GM12878 (cell line): Measurements from ENCODE around the gene GNG12. TPM values are rescaled to one million over a fixed set of nuclear protein-coding genes. Genes with fewer than 3 reads are reported as not detected.

ENCODE experiments used
- ATAC-seq: fragments of 200-7000 bp; cut with Tn5 transposase; 3 replicates; pipeline ENCODE4 v1.9.1; 2020; ENCODE audit warnings: mild to moderate bottlenecking, moderate library complexity
- BruUV-seq: library from RNA; stranded (reverse); fragments of 400-500 nt; replicated peaks from 2 replicates; lab custom pipeline; 2021; lab: Mats Ljungman, UMichigan
- CTCF ChIA-PET: fragments of 300-600 bp; sonication (Branson Sonifier 250); formaldehyde crosslinking; extraction: SDS; loops from one replicate; lab custom pipeline; 2021; ENCODE audit warnings: inconsistent platforms; lab: Yijun Ruan, JAX
- POLR2A ChIA-PET: fragments of 350-600 bp; formaldehyde crosslinking; extraction: SDS; loops from one replicate; lab custom pipeline; 2021; ENCODE audit warnings: inconsistent platforms; lab: Charles Lee
- RAD21 ChIA-PET: fragments of 300-600 bp; sonication (Branson Sonifier 250); formaldehyde crosslinking; loops from one replicate; lab custom pipeline; 2023; ENCODE audit warnings: antibody characterized with exemption; ENCODE audit not compliant: unreplicated experiment; lab: Charles Lee
- SMC1A ChIA-PET: fragments of 300-600 bp; sonication (Branson Sonifier 250); formaldehyde crosslinking; loops from one replicate; lab custom pipeline; 2023; ENCODE audit not compliant: unreplicated experiment, uncharacterized antibody; lab: Charles Lee
- DNase-seq: peaks from one replicate; pipeline ENCODE4 v3.0.0-alpha.2; 2011; ENCODE audit warnings: low read depth, low spot score
- FAIRE-seq: peaks from 3 replicates; lab custom pipeline; 2011; peaks lifted over from hg19 to GRCh38; lab: Jason Lieb, UNC
- H2AFZ ChIP-seq: 2 replicates; pipeline ENCODE4 v1.6.0; 2011; ENCODE audit warnings: low read depth, low read length, control low read depth; ENCODE audit not compliant: control insufficient read depth
- H3K27ac ChIP-seq: 2 replicates; pipeline ENCODE4 v1.5.1; 2011; ENCODE audit warnings: control low read depth; ENCODE audit not compliant: control insufficient read depth, insufficient read depth
- H3K27me3 ChIP-seq, 2 experiments: replicated peaks in 1 of 2; 2 replicates each; pipeline versions ENCODE4 v1.6.0 to v1.6.1; 2011; ENCODE audit warnings: low read length in 1 of 2; ENCODE audit not compliant: control insufficient read depth in 2 of 2, insufficient read depth in 2 of 2
- H3K36me3 ChIP-seq, 2 experiments: 2 replicates each; pipeline ENCODE4 v1.5.1; 2011; ENCODE audit warnings: low read length in 1 of 2; ENCODE audit not compliant: control insufficient read depth in 2 of 2, insufficient read depth in 2 of 2
- H3K4me1 ChIP-seq: 2 replicates; pipeline ENCODE4 v1.6.1; 2011; ENCODE audit warnings: mild to moderate bottlenecking, low read length, moderate library complexity, mixed read lengths; ENCODE audit not compliant: control insufficient read depth, insufficient read depth
- H3K4me2 ChIP-seq: 2 replicates; pipeline ENCODE4 v1.6.0; 2011; ENCODE audit warnings: control low read depth; ENCODE audit not compliant: control insufficient read depth, insufficient read depth
- H3K4me3 ChIP-seq: fragments of 200-600 bp; sonication (generic); 2 replicates; pipeline ENCODE4 v1.5.1; 2016
- H3K79me2 ChIP-seq: 2 replicates; pipeline ENCODE4 v1.6.0; 2011; ENCODE audit warnings: low read length; ENCODE audit not compliant: control insufficient read depth, insufficient read depth
- H3K9ac ChIP-seq: 2 replicates; pipeline ENCODE4 v1.8.0; 2011; ENCODE audit warnings: low read length, control low read depth, mixed read lengths; ENCODE audit not compliant: control insufficient read depth, insufficient read depth
- H3K9me3 ChIP-seq: replicated peaks from 3 replicates; pipeline ENCODE4 v1.5.1; 2011; ENCODE audit warnings: mild to moderate bottlenecking, low read length; ENCODE audit not compliant: control insufficient read depth, insufficient read depth
- H4K20me1 ChIP-seq: 2 replicates; pipeline ENCODE4 v1.6.0; 2011; ENCODE audit not compliant: control insufficient read depth, insufficient read depth
- BCLAF1 ChIP-seq: fragments of 450-650 bp; IDR thresholded peaks from 2 replicates; pipeline ENCODE4 v1.6.1; 2017; ENCODE audit warnings: antibody characterized with exemption, mild to moderate bottlenecking, moderate library complexity
- CBFB ChIP-seq: IDR thresholded peaks from 2 replicates; pipeline ENCODE4 v1.6.1; 2016; ENCODE audit warnings: antibody characterized with exemption, low read depth
- E2F4 ChIP-seq: IDR thresholded peaks from 2 replicates; pipeline ENCODE4 v1.6.1; 2012; ENCODE audit warnings: low read depth, low read length, improper control_type of control experiment
- HDAC2 ChIP-seq: fragments of 200-600 bp; sonication (generic); IDR thresholded peaks from 2 replicates; pipeline ENCODE4 v1.6.1; 2017
- IRF3 ChIP-seq: fragments of 450-650 bp; IDR thresholded peaks from 2 replicates; pipeline ENCODE4 v1.6.1; 2014; ENCODE audit warnings: mild to moderate bottlenecking
- KAT2A ChIP-seq: conservative IDR thresholded peaks from 2 replicates; pipeline ENCODE4 v1.6.1; 2011; ENCODE audit warnings: low read depth, low read length; ENCODE audit not compliant: control insufficient read depth
- NFXL1 ChIP-seq: fragments of 450-650 bp; IDR thresholded peaks from 2 replicates; pipeline ENCODE4 v1.6.1; 2017; ENCODE audit warnings: antibody characterized with exemption, mild to moderate bottlenecking, borderline replicate concordance
- NFYA ChIP-seq: IDR thresholded peaks from 2 replicates; pipeline ENCODE4 v1.6.1; 2011; ENCODE audit warnings: low read depth, mild to moderate bottlenecking, low read length, improper control_type of control experiment, borderline replicate concordance
- PBX3 ChIP-seq: IDR thresholded peaks from 2 replicates; pipeline ENCODE4 v1.6.1; 2011; ENCODE audit warnings: mild to moderate bottlenecking, low read depth, low read length, moderate library complexity; ENCODE audit not compliant: insufficient replicate concordance
- STAT3 ChIP-seq: IDR thresholded peaks from 2 replicates; pipeline ENCODE4 v1.6.1; 2011; ENCODE audit warnings: low read depth, low read length, improper control_type of control experiment
- ZNF592 ChIP-seq: fragments of 450-650 bp; IDR thresholded peaks from 2 replicates; pipeline ENCODE4 v1.6.1; 2017; ENCODE audit warnings: mild to moderate bottlenecking, moderate library complexity
- ZNF622 ChIP-seq: fragments of 450-650 bp; IDR thresholded peaks from 2 replicates; pipeline ENCODE4 v1.6.1; 2017; ENCODE audit warnings: mild to moderate bottlenecking, inconsistent platforms
- WGBS: methylation state at CpG from one replicate; pipeline ENCODE4 v1.1.6; 2016; ENCODE audit warnings: low lambda C conversion rate; ENCODE audit not compliant: insufficient replicate concordance, insufficient coverage; ENCODE audit errors: missing lambda C conversion rate; 5-methylcytosine and 5-hydroxymethylcytosine counted together
- in situ Hi-C: fragments of 300-500 bp; cut with MboI; formaldehyde crosslinking; loops from 9 replicates; pipeline ENCODE4 v1.14.3; 2018; ENCODE audit warnings: mixed read lengths
- intact Hi-C: fragments of 100-400 bp; cut with micrococcal nuclease; formaldehyde crosslinking; loops from one replicate; pipeline ENCODE4 v1.14.2; 2022; ENCODE audit not compliant: unreplicated experiment
- polyA plus RNA-seq, 11 experiments: library from polyadenylated mRNA; depleted of rRNA in 4 of 11; unstranded in 6 of 11; stranded (reverse) in 5 of 11; fragments of >200 nt; fragmentation: Nextera tagmentation in 4 of 11; fragmentation: Illumina TruSeq in 1 of 11; extraction: Ambion mirVana in 4 of 11; extraction: Trizol in 1 of 11; gene quantifications; 1 replicate in 1 of 11; 2 replicates in 10 of 11; pipeline versions ENCODE4 v1.2.1 to v1.2.3, GENCODE V29; 2011 to 2016; ENCODE audit warnings: inconsistent platforms in 2 of 11, missing spikeins in 2 of 11, low read depth in 1 of 11
- total RNA-seq, 4 experiments: library from RNA; depleted of rRNA in 3 of 4; stranded (reverse); fragments of >200 nt in 3 of 4; fragmentation: Illumina TruSeq in 1 of 4; extraction: Trizol in 1 of 4; gene quantifications; 2 replicates each; pipeline versions ENCODE4 v1.2.1 to v1.2.3, GENCODE V29; 2013 to 2021

The GNG12 gene
- total and polyA plus RNA-seq, 10 of the 15 experiments (the other 5 are each of a cell fraction or from before 2014, with no cell fraction given): 0.22 to 32.8 (median 0.35) TPM

- BruUV-seq: no TSS peak
- no peak overlapping the region for H3K9ac ChIP-seq
- SMC1A ChIA-PET: interaction anchor here (0.7 to 47.8 kb wide), 9 partner anchors 9 to 80 kb away, joined by 3 to 1058 read pairs (median 6); no protein-coding TSS in a partner anchor
- TF ChIP-seq STAT3: no peak
- no peak for TF ChIP-seq ZNF592
- TF ChIP-seq IRF3: no peak
- TF ChIP-seq BCLAF1: no peak
- TF ChIP-seq HDAC2: no peak
- no peak for TF ChIP-seq CBFB
- TF ChIP-seq KAT2A: no peak
- no peak for TF ChIP-seq NFYA
- no peak for TF ChIP-seq NFXL1
- no peak for TF ChIP-seq PBX3
- TF ChIP-seq E2F4: no peak
- TF ChIP-seq ZNF622: no peak
Observed at GRCh38 chr1:67839826-67840225, 6.6 kb upstream of the GNG12 start.

More at GRCh38 chr1:67839826-67840225, 6.6 kb upstream of the GNG12 start:
- Histone ChIP-seq H3K4me2 (no peak overlapping the region), H2AFZ (no peak overlapping the region), H3K27ac (no peak overlapping the region), H3K27me3 (no peaks in the 10 kb centered on the region; a peak in 1 of 4 replicates), H3K9me3 (no peaks in the 10 kb centered on the region), H3K36me3 (no peaks in the 10 kb centered on the region), H3K4me1 (no peaks in the 10 kb centered on the region), H3K4me3 (no peak overlapping the region), H4K20me1 (no peaks in the 10 kb centered on the region), H3K79me2 (no peaks in the 10 kb centered on the region)
- ChIA-PET POLR2A (no interaction called here), CTCF (interaction anchor here (1.1 to 16.7 kb wide), 4 partner anchors 11 to 278 kb away, joined by 3 to 298 read pairs (median 46); no protein-coding TSS in a partner anchor), RAD21 (interaction anchor here (1.0 to 1.9 kb wide), 2 partner anchors 28 to 71 kb away, joined by 3 to 8 read pairs; no protein-coding TSS in a partner anchor)
- DNase-seq (no peak), FAIRE-seq (no peak), ATAC-seq (no peak)
- in situ Hi-C loops: no loop called here
- WGBS: 40% methylated on average over 2 of the region's 2 CpGs
- intact Hi-C loops: no loop called here
